GM18505 (cell line): ENCODE results near the gene USH1G.
"Not testable (repeated sequence)": the region's sequence is repeated elsewhere in the genome, so short reads cannot be mapped to it uniquely, and the experiment has no call there.

Experiments used
- ATAC-seq: cut with Tn5 transposase; IDR thresholded peaks from one replicate; pipeline ENCODE4 v1.9.1; 2021; ENCODE audit not compliant: unreplicated experiment
- POLR2A ChIP-seq: IDR thresholded peaks from 4 replicates; pipeline ENCODE4 v1.6.1; 2011; ENCODE audit warnings: borderline replicate concordance; ENCODE audit not compliant: insufficient read depth, insufficient read length; ENCODE audit errors: extremely low read depth

The USH1G gene

DNA sequence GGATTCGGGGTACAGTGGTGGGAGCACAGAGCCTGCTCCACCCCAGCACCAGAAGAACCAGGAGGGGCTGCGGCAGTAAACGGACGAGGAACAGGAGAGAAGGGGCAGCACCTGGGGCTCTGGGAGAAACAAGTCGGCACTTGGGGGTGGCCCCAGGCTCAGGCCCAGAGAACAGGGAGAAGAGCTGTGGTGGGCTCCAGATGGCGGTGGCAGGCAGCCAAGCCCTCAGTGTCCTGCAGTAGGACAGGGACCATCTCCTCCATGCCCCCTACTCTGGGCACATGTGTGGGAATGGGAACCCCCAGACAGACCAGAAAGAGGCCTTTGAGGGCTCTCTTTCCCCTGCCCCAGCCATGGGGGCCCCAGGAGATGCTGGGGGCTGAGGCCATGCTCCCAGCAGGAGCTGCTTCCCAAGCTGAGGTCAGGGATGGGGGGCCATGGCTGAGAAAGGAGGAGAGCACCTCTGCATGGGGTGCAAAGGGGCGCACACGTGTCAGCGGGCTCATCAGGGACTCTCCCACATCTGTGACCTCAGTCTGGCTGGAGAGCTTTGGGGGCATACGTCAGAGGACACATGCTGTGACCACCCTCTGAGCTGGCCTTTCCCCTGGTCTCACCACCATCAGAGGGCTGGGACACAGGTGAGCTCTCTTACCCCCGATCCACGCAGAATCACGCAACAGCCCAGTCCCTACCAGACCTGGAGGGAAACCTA, 6.8 kb downstream of the USH1G start:
- ATAC-seq, result no peak
- no peak for TF ChIP-seq POLR2A

DNA sequence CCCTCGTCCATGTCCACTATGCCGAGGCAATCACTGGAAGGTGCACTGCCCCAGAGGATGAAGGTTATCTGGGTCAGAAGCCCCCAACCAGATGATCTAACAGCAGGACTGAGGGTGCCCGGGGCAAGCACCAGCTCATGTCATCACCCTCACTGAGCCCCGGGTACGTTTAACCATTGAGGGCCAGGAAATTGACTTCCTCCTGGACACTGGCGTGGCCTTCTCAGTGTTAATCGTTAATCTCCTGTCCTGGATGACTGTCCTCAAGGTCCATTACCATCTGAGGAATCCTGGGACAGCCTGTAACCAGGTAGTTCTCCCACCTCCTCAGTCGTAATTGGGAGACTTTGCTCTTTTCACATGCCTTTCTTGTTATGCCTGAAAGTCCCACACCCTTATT, 11.6 kb downstream of the USH1G start:
- not testable (repeated sequence) for ATAC-seq

DNA sequence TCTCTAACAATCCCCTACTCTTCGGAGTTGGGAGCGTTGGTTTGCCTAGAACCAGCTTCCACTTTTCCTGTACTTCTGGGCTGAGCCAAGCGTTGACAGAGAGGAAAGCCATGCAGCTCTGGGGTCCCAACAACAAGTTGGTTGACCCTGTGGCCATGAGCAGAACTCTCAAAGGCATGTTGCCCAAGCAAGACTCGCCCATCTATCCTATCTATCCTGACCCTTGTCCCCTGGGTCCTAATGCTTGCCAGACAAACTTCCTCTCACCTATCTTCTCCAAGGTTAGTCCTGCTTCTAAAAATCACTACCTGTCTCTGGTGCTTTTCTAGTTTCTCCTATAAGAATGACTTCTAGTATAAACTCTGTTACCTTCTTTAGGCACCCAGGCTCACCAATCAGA, 14.0 kb downstream of the USH1G start:
- ATAC-seq, result not testable (repeated sequence)

DNA sequence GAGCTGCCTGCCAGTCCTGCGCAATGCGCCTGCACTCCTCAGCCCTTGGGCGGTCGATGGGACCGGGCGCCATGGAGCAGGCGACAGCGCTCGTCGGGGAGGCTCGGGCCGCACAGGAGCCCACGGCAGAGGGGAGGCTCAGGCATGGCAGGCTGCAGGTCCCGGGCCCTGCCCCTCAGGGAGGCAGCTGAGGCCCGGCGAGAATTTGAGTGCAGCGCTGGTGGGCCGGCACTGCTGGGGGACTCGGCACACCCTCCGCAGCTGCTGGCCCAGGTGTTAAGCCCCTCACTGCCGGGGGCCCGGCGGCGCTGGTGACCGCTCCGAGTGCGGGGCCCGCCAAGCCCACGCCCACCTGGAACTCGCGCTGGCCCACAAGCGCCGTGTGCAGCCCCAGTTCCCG, 16.0 kb downstream of the USH1G start:
- ATAC-seq, result no peak
- TF ChIP-seq POLR2A, result no peak

DNA sequence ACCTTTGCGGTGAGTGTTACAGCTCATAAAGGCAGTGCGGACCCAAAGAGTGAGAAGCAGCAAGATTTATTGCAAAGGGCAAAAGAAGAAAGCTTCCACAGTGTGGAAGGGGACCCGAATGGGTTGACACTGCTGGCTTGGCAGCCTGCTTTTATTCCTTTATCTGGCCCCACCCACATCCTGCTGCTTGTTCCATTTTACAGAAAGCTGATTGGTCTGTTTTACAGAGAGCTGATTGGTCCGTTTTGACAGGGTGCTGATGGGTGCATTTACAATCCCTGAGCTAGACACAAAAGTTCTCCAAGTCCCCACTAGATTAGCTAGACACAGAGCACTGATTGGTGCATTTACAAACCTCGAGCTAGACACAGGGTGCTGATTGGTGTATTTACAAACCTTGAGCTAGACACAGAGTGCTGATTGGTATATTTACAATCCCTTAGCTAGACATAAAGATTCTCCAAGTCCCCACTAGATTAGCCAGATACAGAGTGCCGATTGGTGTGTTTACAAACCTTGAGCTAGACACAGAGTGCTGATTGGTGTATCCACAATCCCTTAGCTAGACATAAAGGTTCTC, 16.8 kb downstream of the USH1G start:
- ATAC-seq, result not testable (repeated sequence)

DNA sequence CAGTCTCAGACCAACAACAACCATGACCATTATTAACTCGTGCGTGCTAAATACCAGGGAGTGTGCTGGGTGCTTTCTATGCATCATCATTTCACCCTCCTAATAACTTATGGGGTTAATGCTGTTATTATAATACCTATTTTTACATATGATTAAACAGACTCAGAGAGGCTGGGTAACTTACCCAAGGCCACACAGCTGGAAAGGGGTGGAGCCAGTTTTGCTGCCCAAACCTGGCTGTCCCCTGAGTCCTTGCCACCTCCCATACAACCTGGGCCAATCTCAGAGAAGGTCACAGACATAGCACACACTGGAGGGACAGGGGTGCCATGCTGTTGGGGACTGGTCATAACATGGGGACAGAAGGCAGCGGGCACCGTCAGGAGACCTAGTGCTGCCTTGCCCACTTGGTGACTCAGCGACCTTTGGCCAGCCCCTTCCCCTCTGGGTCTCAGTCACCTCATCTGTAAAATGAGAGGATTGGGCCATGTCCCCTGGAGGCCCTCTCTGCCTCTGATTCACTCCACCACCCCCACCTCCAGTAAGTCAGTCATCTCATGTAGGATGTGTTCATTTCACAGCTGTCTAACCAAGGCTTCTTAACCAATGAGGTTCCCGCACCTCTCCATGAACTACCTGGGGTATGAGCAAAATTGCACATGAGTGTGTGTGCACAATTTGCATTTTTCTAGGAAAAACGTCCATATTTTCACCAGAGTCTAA, 18.2 kb downstream of the USH1G start:
- no peak for ATAC-seq
- no peak for TF ChIP-seq POLR2A

DNA sequence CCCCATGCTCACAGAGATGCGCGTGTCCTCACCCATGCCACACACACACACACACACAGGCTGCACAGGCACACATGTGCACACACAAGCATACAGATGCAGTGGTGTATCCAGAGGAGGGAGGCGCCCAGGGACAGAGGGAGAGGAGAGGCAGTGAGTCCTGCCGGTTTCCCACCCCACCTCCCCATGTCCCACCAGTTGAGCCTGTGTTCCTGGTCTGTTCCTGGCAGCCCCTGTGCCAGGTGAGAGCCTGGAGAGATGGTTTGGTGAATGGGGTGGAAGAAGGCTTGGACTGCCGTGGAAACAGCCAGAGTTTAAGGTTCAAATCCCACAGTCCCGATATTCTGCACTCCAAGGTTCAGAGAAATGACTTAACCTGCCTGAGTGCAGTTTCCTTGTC, 19.4 kb downstream of the USH1G start:
- no peak for TF ChIP-seq POLR2A
- no peak for ATAC-seq

DNA sequence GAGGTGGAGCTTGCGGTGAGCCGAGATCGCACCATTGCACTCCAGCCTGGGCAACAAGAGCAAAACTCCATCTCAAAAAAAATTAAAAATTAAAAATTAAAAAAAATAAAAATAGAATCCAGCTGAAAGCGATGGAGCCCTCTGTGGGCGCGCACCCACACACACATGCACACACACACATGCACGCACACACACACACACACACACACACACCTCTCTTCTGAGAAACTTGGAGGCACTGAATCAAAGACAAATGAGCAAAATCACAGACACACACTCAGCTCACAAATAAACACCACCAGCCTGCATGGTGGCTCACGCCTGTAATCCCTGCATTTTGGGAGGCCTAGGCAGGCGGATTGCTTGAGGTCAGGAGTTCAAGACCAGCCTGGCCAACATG, 20.0 kb downstream of the USH1G start:
- TF ChIP-seq POLR2A, result no peak
- ATAC-seq, result no peak

DNA sequence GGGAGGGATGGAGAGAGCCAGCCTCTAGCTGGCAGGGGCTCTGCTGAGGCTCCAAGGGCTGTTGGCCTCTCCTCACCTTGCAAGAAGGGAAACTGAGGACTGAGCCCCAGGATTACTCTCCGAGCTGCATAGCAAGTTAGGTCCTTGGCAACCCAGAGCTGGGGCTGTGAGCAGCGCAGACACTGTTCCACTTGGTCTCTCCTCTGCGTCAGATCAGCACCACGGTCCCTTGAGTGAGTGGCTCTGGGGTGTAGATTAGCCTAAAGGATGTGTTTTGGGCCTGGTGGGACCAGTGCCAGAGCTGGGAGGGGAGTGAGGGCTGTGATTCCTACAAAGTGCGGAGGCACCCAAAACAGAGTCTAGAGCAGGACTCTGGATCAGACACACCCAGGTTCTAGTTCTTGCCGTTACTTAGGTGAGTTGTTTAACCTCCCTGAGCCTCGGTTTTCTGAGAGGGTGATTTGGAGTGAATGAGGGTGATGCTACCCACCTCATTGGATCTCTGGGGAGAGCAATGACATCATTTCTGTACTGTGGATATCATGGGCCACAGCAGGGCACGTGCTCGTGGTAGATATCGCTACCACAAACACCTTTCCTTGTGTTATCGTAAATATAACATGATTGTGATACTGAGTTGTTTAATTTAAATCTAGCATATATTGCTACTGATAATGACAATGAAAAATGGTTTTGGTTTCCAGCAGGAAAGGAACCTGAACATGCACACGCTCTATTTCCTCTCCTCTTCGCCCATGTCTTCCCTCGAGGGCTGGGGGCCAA, 21.5 kb downstream of the USH1G start:
- TF ChIP-seq POLR2A, result no peak
- ATAC-seq, result no peak

DNA sequence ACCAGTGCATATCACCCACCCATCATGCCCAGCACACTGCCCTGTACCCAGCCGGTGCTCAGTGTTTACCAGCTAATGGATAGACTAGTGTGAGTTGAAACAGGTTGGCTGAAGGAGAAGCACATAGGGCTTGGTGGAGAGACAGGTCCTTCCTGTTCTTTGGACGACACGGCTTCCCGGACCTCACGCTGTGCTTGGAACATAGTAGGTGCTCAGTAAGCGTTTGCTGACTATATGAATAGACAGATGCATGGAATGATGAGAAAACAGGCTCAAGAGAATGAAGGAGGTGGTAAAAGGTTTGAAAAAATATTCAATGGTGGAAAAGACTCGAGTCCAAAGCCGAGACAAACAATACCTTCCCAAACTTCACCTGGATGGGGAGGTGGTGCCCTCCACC, 22.8 kb downstream of the USH1G start:
- no peak for TF ChIP-seq POLR2A
- ATAC-seq, result no peak

DNA sequence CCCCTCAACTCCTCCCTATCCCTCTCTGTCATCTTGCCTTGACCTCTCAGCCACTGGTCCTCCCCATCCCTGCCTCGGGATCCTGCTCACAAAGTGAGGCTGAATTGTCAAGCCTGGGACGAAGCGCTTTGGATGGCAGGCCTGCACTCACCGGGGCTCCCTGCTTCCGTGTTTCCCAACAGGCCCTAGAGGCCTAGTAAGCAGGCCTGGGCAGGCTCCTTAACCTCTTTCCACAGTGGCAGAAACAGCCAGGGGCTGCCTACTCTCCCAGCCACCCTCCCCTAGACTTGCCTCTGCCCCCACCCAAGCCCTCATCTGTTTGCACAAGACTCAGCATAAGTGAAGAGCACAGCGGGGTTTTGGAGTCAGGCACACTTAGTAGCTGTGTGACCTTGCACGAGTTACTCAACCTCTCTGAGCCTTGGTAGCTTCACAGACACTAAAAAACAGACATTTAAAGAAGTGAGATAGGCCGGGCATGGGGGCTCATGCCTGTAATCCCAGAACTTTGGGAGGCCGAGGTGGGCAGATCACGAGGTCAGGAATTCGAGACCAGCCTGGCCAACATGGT, 24.6 kb downstream of the USH1G start:
- TF ChIP-seq POLR2A, result no peak
- ATAC-seq, result no peak

DNA sequence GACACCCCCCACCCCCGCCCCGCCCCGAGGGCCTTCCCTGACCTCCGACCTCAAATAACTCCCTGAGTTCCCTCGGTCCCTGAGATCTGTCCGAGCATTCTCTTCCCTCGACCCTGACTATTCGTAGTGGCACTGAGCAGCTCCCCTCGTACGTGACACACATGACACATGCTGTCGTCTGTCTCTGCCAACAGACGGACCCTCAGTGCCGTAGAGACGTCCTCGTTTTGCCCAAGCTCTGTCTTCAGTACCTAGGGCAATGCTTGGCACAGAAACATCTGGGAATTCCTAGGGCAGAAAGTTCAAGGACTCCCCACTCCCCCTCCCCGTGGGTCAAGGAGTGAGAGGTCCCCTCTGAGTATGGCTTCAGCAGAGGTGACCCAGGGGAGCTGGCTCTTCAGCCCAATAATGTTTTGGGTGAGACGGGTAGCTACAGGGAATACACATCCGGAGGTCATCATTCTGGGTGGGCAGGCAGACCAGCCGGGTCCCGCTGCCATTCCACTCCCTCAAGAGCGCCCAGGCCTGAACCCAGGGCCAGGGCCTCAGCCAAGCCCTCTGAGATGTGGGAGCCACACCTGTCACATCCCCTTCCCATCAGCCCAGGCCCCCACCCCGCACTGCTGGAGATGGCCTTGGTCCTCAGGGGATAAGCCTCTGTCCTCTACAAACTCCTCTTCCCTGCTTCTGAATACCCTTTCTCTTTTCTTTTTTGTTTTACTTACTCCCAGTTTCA, 29.0 kb downstream of the USH1G start:
- no peak for ATAC-seq
- TF ChIP-seq POLR2A, result no peak

DNA sequence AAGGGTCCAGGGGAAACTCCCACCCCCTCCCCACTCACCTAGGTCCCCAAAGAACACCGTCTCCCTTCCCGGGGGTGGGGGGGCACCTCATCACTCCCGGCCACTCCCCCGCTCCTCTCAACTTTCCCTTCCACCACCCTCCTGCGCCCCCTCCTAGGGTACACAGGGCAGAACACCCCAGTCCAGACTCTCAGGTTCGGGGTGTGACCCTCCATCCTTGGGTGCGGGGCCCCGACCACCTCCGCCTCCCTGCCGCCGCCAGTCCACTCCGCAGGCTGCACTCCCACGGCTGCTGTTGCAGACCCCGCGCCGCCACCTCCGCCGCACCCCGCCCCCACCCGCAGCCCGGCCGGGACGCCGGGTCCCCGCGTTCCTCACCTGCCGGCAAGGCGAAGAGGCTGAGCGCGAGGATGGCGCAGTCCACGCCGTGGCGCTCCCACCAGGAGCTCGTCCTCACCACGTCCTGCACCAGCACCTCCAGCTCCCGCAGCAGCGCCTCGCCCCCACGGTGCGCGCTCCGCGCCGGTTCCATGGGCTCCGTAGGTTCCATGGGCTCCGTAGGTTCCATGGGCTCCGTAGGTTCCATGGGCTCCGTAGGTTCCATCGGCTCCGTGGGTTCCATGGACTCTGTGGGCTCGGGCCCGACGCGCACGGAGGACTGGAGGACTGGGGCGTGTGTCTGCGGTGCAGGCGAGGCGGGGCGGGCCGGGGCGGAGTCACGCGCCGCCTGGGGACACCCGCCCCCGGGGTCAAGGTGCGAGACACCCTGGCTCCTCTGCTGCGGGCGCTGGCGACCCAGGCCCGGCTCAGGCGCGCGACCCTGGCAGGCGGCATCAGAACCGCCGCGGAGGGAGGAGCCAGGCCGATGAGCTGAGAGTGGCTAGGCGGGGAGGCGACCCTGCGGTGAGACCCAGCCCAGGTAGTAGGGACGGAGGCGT, 29.8 kb downstream of the USH1G start, which contains the start of gene FADS6:
Gene FADS6 (minus strand): TSS at position 660 of the 938 bp plus-strand sequence. CDS start 38 bp downstream, at position 622.
- ATAC-seq, result no peak
- no peak for TF ChIP-seq POLR2A
